Measurements from ENCODE around the gene MACIR. TPM values are rescaled to one million over a fixed set of nuclear protein-coding genes. Genes with fewer than 3 reads are reported as not detected.

MACIR gene
- total and polyA plus RNA-seq, 9 of the 15 experiments (the other 6 are each of a cell fraction or from before 2014, with no cell fraction given): 1.4 to 11.6 (median 9.4) TPM

DNA sequence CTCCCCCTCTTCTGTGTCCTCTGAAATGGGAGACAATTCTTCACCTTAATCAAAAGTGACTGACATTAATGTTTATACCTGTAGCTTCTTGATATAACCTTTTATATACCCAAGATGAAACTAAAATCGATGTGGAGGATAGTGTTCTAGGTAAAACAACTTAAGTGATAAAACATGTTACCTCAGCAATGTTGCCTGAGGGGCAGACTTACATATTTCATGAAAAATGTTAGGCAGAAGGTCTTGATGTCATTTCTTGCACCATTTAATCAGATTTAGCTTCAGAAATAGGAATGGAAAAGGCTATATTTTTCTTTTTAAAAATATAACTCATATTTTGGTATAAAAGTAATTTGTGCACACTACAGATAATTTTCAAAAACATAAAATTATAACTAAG, 22.7 kb upstream of the MACIR start:
- in situ Hi-C loops (cut with MboI): no loop called here
- Histone ChIP-seq H3K79me2 (ENCODE audit: control insufficient read depth, insufficient read depth, low read length) (no peaks in the 10 kb centered on the region), H4K20me1 (replicated peaks; ENCODE audit: control insufficient read depth, insufficient read depth, low read length) (no peaks in the 10 kb centered on the region), H3K4me2 (ENCODE audit: insufficient read depth, low read length) (no peak overlapping the region), H3K27ac (ENCODE audit: extremely low read depth, low read depth, low read length) (no peak overlapping the region), H2AFZ (ENCODE audit: low read depth, low read length) (no peak overlapping the region), H3K9ac (ENCODE audit: insufficient read depth in 1 of 2, low read depth in 2 of 2, low read length in 2 of 2) (no peak overlapping the region), H3K27me3 (ENCODE audit: control insufficient read depth in 2 of 2, insufficient read depth in 2 of 2, low read length in 2 of 2) (peaks cover 0 to 4% of the 10 kb centered on the region in 2 experiments; a peak in 2 of 5 replicates), H3K4me3 (no peak overlapping the region), H3K4me1 (replicated peaks in 1 of 2; ENCODE audit: control insufficient read depth in 2 of 2, insufficient read depth in 2 of 2, low read length in 2 of 2) (no peaks in the 10 kb centered on the region), H3K9me1 (ENCODE audit: control insufficient read depth, insufficient read depth, low read length) (no peaks in the 10 kb centered on the region), H3K9me3 (replicated peaks; ENCODE audit: control insufficient read depth, insufficient read depth, low read depth, low read length) (no peaks in the 10 kb centered on the region), H3K36me3 (ENCODE audit: control insufficient read depth, insufficient read depth, low read length) (no peaks in the 10 kb centered on the region)
- no TSS peak for BruUV-seq (replicated peaks)
- TF ChIP-seq, protein P1, sequence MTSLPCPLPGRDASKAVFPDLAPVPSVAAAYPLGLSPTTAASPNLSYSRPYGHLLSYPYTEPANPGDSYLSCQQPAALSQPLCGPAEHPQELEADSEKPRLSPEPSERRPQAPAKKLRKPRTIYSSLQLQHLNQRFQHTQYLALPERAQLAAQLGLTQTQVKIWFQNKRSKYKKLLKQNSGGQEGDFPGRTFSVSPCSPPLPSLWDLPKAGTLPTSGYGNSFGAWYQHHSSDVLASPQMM (CRISPR knock-in tag; IDR thresholded peaks at IDR 0.05): no peak
- TF ChIP-seq IRF9 (tag; IDR thresholded peaks at IDR 0.05): no peak
- TF ChIP-seq THRB (CRISPR knock-in tag; conservative IDR thresholded peaks at IDR 0.05): no peak
- TF ChIP-seq, protein P2, sequence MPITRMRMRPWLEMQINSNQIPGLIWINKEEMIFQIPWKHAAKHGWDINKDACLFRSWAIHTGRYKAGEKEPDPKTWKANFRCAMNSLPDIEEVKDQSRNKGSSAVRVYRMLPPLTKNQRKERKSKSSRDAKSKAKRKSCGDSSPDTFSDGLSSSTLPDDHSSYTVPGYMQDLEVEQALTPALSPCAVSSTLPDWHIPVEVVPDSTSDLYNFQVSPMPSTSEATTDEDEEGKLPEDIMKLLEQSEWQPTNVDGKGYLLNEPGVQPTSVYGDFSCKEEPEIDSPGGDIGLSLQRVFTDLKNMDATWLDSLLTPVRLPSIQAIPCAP (CRISPR knock-in tag; IDR thresholded peaks at IDR 0.05; ENCODE audit: borderline replicate concordance): no peak
- no peak for TF ChIP-seq SNIP1 (IDR thresholded peaks at IDR 0.05; ENCODE audit: low read depth)
- TF ChIP-seq ESRRA (IDR thresholded peaks at IDR 0.05; ENCODE audit: borderline replicate concordance, low read depth): no peak
- TF ChIP-seq STAT5B (CRISPR knock-in tag; IDR thresholded peaks at IDR 0.05): no peak
- no peak for TF ChIP-seq ZNF668 (CRISPR knock-in tag; IDR thresholded peaks at IDR 0.05)
- TF ChIP-seq ZNF583 (CRISPR knock-in tag; IDR thresholded peaks at IDR 0.05): no peak
- no peak for TF ChIP-seq TFE3 (CRISPR knock-in tag; IDR thresholded peaks at IDR 0.05)
- TF ChIP-seq, protein P3, sequence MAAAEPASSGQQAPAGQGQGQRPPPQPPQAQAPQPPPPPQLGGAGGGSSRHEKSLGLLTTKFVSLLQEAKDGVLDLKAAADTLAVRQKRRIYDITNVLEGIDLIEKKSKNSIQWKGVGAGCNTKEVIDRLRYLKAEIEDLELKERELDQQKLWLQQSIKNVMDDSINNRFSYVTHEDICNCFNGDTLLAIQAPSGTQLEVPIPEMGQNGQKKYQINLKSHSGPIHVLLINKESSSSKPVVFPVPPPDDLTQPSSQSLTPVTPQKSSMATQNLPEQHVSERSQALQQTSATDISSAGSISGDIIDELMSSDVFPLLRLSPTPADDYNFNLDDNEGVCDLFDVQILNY (CRISPR knock-in tag; IDR thresholded peaks at IDR 0.05): no peak
- POLR2A ChIA-PET: interaction anchor here (0.6 kb wide), 1 partner anchor 23 kb away, joined by 3 read pairs; the partner anchor contains the start of gene MACIR
- WGBS (ENCODE audit: insufficient coverage, low coverage, missing lambda C conversion rate): 0% methylated on average over 1 of the region's 1 CpG
- FAIRE-seq (no peak), ATAC-seq (no peak), DNase-seq (ENCODE audit: extremely low read depth in 1 of 4, low spot score in 3 of 4) (no peak)
- intact Hi-C loops (cut with micrococcal nuclease): loop anchor here (10.0 kb wide), 1 partner anchor 99 kb away; no protein-coding TSS in a partner anchor
- CTCF ChIA-PET (ENCODE audit: low intra/inter-chr PET ratio): no interaction called here
